ENCODE data around the gene ARHGAP29. TPM values are rescaled to one million over a fixed set of nuclear protein-coding genes. Genes with fewer than 3 reads are reported as not detected.

Gene ARHGAP29
- total RNA-seq, 1 donor: 85.1 TPM

DNA sequence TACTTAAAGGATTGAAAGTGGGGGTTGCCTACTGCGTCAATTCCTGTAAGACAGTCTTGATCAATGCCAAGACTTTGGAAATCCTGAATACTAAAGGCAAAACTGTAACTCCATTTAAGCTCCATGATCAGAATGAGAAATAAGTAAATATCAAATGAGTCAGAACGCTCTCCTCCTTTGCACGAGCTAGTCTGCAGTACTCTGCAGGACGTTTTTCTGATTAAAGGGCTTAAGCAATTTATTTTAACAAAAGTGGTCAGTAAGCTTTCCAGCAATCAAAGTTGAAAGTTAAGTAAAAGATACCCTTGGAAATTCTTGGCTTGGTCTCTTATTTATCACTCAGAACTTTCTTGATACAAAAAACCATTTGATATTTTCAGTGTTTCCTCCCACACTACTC, 35.7 kb upstream of the ARHGAP29 start:
- no peak overlapping the region for H3K4me3 ChIP-seq (ENCODE audit: low read depth, low read length)
- no peak for DNase-seq (ENCODE audit: low read depth)
- TF ChIP-seq, protein P1, sequence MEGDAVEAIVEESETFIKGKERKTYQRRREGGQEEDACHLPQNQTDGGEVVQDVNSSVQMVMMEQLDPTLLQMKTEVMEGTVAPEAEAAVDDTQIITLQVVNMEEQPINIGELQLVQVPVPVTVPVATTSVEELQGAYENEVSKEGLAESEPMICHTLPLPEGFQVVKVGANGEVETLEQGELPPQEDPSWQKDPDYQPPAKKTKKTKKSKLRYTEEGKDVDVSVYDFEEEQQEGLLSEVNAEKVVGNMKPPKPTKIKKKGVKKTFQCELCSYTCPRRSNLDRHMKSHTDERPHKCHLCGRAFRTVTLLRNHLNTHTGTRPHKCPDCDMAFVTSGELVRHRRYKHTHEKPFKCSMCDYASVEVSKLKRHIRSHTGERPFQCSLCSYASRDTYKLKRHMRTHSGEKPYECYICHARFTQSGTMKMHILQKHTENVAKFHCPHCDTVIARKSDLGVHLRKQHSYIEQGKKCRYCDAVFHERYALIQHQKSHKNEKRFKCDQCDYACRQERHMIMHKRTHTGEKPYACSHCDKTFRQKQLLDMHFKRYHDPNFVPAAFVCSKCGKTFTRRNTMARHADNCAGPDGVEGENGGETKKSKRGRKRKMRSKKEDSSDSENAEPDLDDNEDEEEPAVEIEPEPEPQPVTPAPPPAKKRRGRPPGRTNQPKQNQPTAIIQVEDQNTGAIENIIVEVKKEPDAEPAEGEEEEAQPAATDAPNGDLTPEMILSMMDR (IDR thresholded peaks at IDR 0.05; ENCODE audit: insufficient read depth, low read depth, low read length): no peak

DNA sequence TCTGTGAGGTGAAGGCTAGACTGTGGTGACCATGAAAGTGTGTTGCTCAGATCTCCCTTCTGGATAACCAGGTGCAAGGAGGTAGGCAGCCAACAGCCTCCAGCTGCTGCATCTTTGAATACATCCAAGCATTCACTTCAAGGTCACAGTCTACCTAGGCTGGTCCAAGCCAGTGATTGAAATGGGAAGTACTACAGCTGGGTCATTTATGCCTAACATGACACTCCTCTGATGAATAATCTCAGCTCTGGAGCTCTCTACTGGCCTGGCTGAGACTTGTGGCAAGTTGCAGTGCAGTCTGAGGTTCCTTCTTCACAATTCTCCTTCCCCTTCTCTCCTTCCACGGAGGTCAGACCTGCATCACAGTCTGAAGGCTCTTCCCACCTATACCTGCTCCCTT, 35.0 kb upstream of the ARHGAP29 start:
- H3K4me3 ChIP-seq (ENCODE audit: low read depth, low read length): no peak overlapping the region
- TF ChIP-seq, protein P1 (IDR thresholded peaks at IDR 0.05; ENCODE audit: insufficient read depth, low read depth, low read length): no peak

DNA sequence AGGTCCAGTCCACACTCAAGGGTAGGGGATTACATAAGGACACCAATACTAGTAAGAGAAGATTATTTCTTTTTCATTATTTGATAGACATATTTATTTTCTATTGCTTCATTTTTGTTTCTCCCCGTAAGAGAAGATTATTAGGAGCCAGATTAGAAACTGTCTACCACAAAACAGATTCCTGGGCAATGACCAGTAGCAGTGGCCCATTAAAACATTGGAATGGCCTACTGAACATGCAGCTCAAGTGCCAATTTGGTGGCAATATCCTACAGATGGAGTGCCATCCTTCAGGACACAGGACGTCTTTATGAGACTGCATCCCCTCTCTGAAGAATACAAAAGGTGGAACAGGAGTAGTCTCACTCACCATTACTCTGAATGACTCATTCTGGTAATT, 34.0 kb upstream of the ARHGAP29 start:
- H3K4me3 ChIP-seq (ENCODE audit: low read depth, low read length): no peak overlapping the region
- TF ChIP-seq, protein P1 (IDR thresholded peaks at IDR 0.05; ENCODE audit: insufficient read depth, low read depth, low read length): no peak
- no peak for DNase-seq (ENCODE audit: low read depth)

More for the DNA sequence above, 35.0 kb upstream of the ARHGAP29 start:
- no peak for DNase-seq (ENCODE audit: low read depth)

DNA sequence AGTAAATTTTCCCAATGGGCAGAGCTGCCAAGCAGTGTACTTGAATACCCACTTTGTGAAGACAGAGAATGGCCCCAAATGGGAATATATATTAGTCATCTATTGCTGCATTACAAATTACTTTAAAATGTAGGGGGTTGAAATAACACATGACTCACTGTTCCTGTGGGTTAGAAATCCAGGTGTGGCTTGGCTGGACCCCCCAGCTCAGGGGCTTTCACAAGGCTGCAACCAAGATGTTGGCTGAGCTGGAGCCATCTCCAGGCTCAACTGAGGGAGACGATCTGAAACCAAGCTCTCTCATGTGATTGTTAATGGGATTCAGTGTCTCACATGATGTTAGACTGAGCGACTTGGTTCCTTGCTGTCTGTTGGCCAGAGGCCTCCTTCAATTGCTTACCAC, 33.4 kb upstream of the ARHGAP29 start:
- no peak overlapping the region for H3K4me3 ChIP-seq (ENCODE audit: low read depth, low read length)
- DNase-seq (ENCODE audit: low read depth): no peak
- TF ChIP-seq, protein P1 (IDR thresholded peaks at IDR 0.05; ENCODE audit: insufficient read depth, low read depth, low read length): no peak

DNA sequence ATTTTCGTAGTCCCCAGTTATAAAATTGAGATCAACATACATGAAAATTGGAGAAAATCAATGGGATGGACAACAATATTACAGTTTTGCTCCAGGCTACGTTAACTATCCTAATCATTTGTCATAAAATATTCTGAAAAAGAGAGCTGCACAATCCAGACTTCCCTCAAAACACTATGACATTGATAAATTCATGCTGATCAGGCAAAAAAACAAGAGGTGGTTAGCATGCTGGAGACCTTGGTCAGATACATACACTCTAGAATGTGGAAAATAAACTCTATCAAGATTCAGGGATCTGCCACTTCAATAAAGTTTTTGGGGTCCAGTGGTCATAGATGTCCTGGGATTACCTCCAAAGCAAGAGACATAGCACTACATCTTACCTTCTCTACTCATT, 32.5 kb upstream of the ARHGAP29 start:
- TF ChIP-seq, protein P1 (IDR thresholded peaks at IDR 0.05; ENCODE audit: insufficient read depth, low read depth, low read length): no peak
- no peak overlapping the region for H3K4me3 ChIP-seq (ENCODE audit: low read depth, low read length)
- DNase-seq (ENCODE audit: low read depth): no peak

DNA sequence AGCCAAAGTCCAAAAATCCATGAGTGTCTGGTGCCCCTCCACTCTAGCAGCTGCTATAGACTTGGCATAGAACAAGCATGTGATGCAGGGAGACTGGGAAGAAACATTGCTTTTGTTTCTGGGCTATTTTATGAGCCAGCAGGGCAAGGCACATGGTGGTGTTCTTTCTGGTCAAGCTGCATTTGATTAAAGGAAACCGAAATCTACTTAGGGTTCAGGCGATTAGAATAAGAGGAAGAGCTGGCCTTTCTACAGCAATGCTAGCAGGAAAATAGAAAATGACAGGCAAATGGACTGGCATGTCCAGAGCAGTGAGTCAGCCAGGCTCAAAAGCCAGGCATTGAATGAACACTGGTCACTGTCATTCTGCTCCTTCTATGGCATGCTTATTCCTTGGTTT, 28.5 kb upstream of the ARHGAP29 start:
- DNase-seq (ENCODE audit: low read depth): no peak

DNA sequence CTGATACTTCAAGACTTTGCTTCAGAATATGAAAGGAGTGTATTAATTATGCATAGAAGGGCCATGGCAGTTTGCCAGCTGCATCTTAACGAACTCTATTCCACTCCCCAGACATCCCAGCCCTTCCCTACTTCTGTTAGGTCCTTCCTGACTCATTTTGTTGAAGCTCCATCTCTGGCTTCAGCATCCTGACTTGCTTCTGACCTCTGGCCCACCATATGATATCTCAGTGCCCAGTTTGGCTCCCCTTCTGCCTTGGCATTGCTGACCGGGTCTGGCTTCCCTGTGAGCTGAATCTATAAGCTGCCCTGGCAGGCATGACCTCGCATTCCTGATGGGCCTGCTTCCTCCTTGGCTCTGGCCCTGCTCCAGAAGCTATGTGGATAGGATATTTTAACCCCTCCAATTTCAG, 27.6 kb upstream of the ARHGAP29 start:
- TF ChIP-seq, protein P1 (IDR thresholded peaks at IDR 0.05; ENCODE audit: insufficient read depth, low read depth, low read length): no peak
- no peak for DNase-seq (ENCODE audit: low read depth)
- H3K4me3 ChIP-seq (ENCODE audit: low read depth, low read length): no peak overlapping the region

More for the DNA sequence above, 28.5 kb upstream of the ARHGAP29 start:
- H3K4me3 ChIP-seq (ENCODE audit: low read depth, low read length): no peak overlapping the region
- TF ChIP-seq, protein P1 (IDR thresholded peaks at IDR 0.05; ENCODE audit: insufficient read depth, low read depth, low read length): no peak

All from fibroblast of villous mesenchyme (primary cell).